ENCODE data around the gene SOX30. TPM values are rescaled to one million over a fixed set of nuclear protein-coding genes. Genes with fewer than 3 reads are reported as not detected.
A peak's percentile ranks its signal among the peaks of the same experiment; 100 is the strongest.

Gene SOX30
- total RNA-seq, 3 donors from 2014 or later = 0.22 to 0.29 (median 0.29) TPM

- Histone ChIP-seq H3K9me3 (no peaks in the 10 kb centered on the region), H3K4me3 (no peak overlapping the region), H3K36me3 (ENCODE audit: low read depth) (no peaks in the 10 kb centered on the region), H3K4me1 (ENCODE audit: low read depth) (peaks cover 10% of the 10 kb centered on the region)
- no peak for TF ChIP-seq CTCF (IDR thresholded peaks at IDR 0.05)
- DNase-seq (no peak), ATAC-seq (no peak)
- intact Hi-C loops (cut with DNase I, micrococcal nuclease) = no loop called here
Observed at GRCh38 chr5:157594257-157594656, 58.0 kb downstream of the SOX30 start.

- DNase-seq (no peak), ATAC-seq (peak; percentile 29)
- Histone ChIP-seq H3K4me3 (no peak overlapping the region), H3K36me3 (ENCODE audit: low read depth) (no peaks in the 10 kb centered on the region), H3K9me3 (no peaks in the 10 kb centered on the region), H3K4me1 (ENCODE audit: low read depth) (peaks cover 10% of the 10 kb centered on the region)
- intact Hi-C loops (cut with DNase I, micrococcal nuclease) = no loop called here
- no peak for TF ChIP-seq CTCF (IDR thresholded peaks at IDR 0.05)
Observed at GRCh38 chr5:157593052-157593757, 59.0 kb downstream of the SOX30 start.

GRCh38 chr5:157592594-157592993, 59.6 kb downstream of the SOX30 start:
- H3K36me3 ChIP-seq (ENCODE audit: low read depth) = no peaks in the 10 kb centered on the region

GRCh38 chr5:157590478-157590877, 61.8 kb downstream of the SOX30 start:
- intact Hi-C loops (cut with DNase I, micrococcal nuclease) = no loop called here
- Histone ChIP-seq H3K36me3 (ENCODE audit: low read depth) (no peaks in the 10 kb centered on the region), H3K4me1 (ENCODE audit: low read depth) (peaks cover 10% of the 10 kb centered on the region), H3K9me3 (no peaks in the 10 kb centered on the region), H3K4me3 (no peak overlapping the region)
- no peak for TF ChIP-seq CTCF (IDR thresholded peaks at IDR 0.05)
- DNase-seq (no peak), ATAC-seq (no peak)

More at GRCh38 chr5:157592594-157592993, 59.6 kb downstream of the SOX30 start:
- DNase-seq (no peak), ATAC-seq (peak; percentile 44)
- Histone ChIP-seq H3K4me3 (no peak overlapping the region), H3K4me1 (ENCODE audit: low read depth) (peaks cover 10% of the 10 kb centered on the region), H3K9me3 (no peaks in the 10 kb centered on the region)
- TF ChIP-seq CTCF (IDR thresholded peaks at IDR 0.05) = no peak
- intact Hi-C loops (cut with DNase I, micrococcal nuclease) = no loop called here

GRCh38 chr5:157584628-157585027, 67.6 kb downstream of the SOX30 start:
- no peak for TF ChIP-seq CTCF (IDR thresholded peaks at IDR 0.05)
- Histone ChIP-seq H3K4me1 (ENCODE audit: low read depth) (no peaks in the 10 kb centered on the region), H3K36me3 (ENCODE audit: low read depth) (no peaks in the 10 kb centered on the region), H3K4me3 (no peak overlapping the region), H3K9me3 (no peaks in the 10 kb centered on the region)
- intact Hi-C loops (cut with DNase I, micrococcal nuclease) = no loop called here
- DNase-seq (no peak), ATAC-seq (no peak)

Measured in mucosa of descending colon (tissue), 3 donors.